GM18499 (cell line): ENCODE results near the gene SNAP91.
"Not testable (repeated sequence)": the region's sequence is repeated elsewhere in the genome, so short reads cannot be mapped to it uniquely, and the experiment has no call there.

ENCODE experiments used
- ATAC-seq: cut with Tn5 transposase; IDR thresholded peaks from one replicate; pipeline ENCODE4 v1.9.1; 2021; ENCODE audit warnings: moderate number of reproducible peaks; ENCODE audit not compliant: insufficient read depth, unreplicated experiment

The SNAP91 gene, protein sequence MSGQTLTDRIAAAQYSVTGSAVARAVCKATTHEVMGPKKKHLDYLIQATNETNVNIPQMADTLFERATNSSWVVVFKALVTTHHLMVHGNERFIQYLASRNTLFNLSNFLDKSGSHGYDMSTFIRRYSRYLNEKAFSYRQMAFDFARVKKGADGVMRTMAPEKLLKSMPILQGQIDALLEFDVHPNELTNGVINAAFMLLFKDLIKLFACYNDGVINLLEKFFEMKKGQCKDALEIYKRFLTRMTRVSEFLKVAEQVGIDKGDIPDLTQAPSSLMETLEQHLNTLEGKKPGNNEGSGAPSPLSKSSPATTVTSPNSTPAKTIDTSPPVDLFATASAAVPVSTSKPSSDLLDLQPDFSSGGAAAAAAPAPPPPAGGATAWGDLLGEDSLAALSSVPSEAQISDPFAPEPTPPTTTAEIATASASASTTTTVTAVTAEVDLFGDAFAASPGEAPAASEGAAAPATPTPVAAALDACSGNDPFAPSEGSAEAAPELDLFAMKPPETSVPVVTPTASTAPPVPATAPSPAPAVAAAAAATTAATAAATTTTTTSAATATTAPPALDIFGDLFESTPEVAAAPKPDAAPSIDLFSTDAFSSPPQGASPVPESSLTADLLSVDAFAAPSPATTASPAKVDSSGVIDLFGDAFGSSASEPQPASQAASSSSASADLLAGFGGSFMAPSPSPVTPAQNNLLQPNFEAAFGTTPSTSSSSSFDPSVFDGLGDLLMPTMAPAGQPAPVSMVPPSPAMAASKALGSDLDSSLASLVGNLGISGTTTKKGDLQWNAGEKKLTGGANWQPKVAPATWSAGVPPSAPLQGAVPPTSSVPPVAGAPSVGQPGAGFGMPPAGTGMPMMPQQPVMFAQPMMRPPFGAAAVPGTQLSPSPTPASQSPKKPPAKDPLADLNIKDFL

DNA sequence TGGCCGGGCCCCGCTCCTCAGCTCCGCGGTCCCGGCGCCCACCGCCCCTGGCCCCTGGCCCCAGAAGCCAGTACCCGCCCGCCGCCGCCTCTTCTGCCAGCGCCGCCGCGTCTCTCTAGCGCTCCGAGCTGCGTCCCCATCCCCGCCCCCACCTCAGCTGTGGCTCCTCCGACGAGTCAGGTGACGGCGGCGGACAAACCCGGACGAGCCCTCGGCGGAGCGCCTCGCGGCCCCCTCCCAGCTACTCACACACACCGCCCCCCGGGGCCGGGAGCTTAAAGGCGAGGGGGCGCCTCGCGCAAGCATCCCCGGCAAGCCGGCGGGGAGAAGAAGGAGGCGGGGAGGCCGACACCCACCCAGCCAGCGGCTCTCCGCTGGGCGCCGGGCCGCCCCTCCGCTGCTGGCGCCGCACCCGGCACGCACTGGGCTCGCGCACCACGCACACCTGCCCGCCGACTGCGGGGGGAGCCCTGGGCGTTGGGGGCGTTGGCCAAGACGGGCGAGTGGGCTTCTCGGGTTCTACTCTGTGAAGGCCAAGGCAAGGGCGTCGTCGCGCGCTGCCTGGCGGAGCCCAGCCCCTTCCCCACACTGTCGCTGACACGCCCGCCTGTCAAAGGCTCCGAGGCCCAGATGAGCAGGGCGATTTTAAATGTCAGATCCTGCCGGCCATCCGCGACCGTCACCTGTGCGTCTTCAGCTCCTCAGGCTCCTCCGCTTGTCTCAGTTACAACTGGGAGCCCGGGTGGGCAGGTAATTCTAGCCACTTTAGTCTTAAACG is at the start of gene SNAP91:
TSS of gene SNAP91 (minus strand) at position 132 of the 778 bp plus-strand sequence. CDS start 1,174 bp downstream, outside the sequence.
- ATAC-seq, result no peak

DNA sequence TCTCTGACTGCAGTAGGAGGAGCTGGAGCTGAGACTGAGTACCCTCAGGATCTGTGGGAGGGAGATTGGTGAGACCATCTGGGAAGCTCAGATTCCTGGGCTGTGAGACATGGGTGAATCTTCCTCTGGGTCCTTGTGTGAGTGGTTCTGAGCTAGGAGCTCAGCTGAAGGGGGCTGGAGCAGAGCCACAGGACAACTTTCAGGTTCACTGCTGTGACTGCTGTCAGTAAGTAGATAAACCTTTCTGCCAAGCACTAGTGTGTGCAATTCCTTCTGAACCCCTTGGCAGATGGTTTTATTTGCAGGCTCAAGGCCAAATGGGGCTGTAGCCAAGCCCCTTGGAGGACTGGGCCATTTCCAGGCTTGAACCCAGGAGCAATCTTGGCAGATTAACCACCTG is 49.6 kb upstream of the SNAP91 start:
- no peak for ATAC-seq

DNA sequence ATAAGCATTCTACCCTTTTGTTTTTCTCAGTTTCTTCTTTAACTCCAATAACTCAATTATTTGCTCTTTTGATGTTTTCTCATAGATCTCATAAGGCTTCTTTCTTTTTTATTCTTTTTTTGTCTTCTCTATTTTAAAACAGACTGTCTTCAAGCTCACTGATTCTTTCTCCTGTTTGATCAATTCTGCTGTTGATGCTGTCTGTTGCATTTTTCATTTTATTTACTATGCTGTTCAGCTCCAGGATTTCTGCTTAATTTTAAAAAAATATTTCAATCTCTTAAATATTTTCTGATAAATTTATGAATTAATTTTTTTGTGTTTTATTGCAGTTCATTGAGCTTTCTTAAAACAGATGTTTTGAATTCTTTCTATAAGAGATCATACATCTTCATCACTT is 48.1 kb upstream of the SNAP91 start:
- no peak for ATAC-seq

DNA sequence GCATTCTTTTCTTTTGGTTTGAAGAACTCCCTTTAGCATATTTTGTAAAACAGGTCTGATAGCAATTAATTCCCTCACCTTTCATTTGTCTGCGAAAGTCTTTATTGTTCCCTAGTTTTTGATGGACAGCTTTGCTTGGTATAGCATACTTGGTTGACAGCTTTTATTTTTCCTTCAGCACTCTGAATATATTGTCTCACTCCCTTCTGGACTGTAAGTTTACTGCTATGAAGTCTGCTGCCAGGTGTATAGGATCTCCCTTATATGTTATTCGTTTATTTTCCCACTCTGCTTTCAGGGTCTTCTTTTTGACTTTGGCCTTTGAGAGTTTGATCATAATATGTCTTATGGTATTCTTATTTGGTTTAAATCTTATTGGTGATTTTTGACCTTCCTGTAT is 47.7 kb upstream of the SNAP91 start:
- no peak for ATAC-seq

DNA sequence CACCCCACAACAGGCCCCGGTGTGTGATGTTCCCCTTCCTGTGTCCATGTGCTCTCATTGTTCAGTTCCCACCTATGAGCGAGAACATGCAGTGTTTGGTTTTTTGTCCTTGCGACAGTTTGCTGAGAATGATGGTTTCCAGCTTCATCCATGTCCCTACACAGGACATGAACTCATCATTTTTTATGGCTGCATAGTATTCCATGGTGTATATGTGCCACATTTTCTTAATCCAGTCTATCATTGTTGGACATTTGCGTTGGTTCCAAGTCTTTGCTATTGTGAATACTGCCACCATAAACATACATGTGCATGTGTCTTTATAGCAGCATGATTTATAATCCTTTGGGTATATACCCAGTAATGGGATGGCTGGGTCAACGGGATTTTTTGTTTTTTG is 43.5 kb upstream of the SNAP91 start:
- not testable (repeated sequence) for ATAC-seq

DNA sequence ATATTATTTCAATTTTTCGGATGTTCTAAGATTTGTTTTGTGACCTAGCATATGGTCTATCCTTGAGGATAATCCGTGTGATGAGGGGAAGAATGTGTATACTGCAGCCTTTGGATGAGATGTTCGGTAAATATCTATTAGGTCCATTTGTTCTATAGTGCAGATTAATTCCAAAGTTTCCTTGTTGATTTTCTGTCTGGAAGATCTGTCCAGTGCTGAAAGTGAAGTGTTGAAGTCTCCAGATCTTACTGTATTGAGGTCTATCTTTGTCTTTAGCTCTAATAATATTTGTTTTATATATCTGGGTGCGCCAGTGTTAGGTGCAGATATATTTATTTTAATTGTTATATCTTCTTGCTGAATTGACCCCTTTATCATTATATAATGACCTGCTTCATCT is 32.2 kb upstream of the SNAP91 start:
- ATAC-seq, result no peak

DNA sequence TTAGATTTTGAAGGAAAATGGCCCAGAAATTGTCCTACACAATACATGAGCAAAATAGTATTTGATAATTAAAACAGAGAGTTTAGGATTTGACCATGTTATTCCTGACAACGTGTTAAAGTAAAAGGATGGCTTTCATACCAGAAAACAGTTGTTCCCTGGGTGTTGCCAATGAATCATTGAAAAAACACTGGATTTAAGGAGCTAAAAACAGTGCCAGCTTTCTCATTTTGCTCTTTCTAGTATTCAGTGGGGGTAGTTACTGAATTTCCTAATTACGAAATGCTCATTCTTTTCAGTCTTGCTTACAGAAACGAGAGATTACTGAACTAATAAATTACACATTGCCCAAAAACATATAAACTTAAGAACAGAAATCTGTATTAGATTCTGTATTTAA is 26.6 kb upstream of the SNAP91 start:
- no peak for ATAC-seq

DNA sequence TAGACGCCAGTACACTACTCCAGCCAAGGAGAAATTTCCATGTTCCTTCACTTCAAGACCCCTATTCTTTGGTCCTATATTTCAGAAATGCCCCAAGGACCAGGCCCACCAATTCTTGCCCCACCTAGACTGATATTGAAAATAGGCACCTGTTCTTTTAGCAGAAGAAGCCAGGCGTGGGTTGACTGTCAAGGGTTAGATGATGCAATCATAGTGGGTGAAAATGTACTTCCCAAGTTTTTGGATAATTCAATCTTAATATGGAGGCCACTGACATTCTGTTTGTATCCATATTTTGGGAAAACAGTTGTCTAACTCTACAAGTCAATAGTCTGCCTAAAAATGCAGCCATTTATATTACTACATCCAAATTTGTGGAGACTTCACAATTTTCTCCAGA is 21.0 kb upstream of the SNAP91 start:
- no peak for ATAC-seq

DNA sequence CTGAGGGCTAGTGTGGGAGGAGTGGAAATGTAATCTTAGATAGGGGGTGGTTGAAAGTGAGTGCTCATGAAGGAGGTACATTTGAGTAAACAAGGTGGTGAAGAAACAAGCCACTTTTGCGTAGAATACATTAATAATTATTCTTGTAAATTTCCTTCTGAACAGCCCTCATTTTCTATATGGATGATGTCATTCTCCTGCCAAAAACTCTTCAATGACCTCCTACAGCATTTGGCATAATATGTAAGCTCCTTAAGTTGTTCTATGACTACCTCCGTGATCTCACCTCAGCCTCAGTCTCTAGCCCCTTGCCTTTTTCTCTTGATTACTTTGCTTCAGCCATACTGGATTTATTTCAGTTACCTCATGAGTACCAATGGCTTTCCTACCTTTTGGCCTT is 14.0 kb upstream of the SNAP91 start:
- ATAC-seq, result no peak

DNA sequence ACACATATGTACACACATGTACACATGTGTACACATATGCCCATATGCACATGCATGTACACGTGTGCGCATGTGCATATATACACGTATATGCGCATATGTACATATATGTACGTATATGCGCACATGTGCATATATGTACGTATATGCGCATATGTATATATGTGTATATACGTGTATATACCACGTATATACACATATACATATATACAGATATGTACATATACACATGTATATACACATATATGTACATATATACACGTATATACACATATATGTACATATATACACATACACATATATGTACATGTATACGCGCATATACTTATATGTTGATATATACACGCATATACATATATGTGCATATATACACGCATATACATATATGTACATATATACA is 8.9 kb upstream of the SNAP91 start:
- no peak for ATAC-seq

DNA sequence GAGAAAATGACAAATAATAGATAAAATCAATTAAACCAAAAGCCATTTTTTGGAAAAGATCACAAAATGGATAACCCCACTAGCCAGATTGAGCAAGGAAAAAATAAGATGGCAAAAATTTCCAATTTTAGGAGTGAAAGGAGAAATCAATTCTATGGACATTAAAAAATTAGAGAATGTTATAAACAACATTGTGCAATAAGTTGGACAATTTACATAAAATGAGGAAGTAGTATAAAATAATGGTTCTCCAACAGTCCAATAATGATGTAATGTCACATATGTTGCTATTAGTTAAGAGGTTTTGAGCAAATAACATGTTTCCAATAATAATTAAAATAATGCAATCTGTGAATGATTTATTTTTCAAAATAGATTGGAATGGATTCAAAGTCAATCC is 3.1 kb upstream of the SNAP91 start:
- no peak for ATAC-seq

DNA sequence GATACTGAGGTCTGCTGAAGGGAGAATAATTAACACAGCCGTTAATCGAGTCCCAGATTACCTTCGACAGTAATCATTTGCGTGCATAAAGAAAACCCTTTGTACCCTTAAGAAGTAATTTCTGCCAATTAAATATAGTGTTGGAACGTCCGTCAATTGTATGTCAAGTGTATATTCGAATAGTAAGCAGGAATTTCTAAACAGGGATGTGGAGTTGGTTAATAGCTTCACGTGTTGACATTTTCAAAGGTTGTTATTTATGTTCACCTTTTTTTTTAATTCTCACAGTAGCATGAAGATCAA is 798 bp upstream of the SNAP91 start:
- no peak for ATAC-seq

DNA sequence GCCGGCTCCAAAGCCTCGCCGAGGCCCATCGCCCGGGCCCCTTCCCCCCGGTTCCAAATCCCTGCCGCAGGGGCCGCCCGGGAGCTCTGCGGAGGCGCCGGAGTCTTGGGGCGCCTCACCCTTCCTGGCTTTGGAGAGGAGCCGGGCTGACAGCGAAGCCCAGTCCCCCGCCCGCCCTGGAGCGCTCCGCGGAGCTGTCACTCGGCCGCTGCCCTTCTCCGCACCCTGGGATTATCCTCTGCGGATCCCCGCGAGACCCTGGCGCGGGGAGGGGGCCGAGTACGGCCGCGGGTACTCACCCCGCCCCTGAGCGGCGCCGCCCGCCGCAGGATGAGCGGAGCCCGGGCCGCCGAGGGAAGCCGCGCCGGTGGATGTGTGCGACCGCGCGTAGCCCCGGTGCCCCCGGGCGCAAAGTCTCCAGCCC is 343 bp downstream of the SNAP91 start:
- no peak for ATAC-seq

DNA sequence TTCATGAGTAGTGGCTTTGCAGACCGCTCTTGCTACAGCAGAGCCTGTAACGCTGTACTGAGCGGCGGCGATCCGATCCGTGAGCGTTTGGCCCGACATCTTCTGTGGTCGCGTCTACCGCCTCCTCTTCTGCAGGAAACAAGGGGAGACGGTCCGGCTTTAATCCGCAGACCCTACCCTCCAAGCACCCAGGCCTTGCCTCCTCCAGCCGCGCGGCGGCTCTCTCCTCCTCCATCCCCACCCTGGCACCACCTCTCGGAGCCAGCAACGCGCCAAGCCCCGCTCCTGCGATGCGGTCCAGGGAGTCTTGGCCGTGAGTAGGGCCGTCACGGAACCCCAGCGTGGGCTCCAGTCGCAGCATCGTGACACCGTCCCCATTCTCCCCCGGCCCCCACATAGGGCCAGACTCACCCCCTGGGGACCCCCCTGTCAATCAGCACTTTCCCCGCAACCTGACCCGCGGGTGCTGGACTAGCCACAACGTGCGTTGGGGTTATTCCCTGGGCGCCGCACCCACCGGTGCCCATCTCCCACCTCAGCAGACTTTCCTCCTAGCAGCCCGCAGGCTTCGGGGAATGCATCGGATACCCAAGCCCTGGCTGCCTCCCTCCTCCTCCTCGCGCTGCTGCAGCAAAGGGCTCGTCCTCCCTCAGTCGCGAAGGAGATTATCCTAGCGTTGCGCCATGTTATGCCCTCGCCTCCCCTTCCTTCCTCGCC is 914 bp downstream of the SNAP91 start:
- ATAC-seq, result no peak

DNA sequence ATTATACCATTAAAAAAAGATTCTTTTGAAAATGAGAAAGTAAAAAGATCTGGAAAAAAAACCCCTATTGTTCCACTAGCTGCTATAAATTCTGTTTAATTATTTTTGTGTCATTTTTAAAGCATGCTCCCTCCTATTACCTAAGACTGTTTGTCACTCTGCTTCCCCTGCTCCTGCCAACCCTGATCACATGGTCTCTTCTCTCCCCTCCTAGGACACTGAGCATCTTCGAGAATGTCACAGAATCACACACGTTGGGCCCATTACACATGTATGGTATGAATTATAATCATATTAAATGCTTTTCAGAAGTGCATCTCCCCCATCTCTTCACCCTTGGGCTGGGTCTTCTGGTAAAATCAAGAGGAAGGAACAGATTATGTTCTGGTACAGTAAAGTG is 6.2 kb downstream of the SNAP91 start:
- no peak for ATAC-seq

DNA sequence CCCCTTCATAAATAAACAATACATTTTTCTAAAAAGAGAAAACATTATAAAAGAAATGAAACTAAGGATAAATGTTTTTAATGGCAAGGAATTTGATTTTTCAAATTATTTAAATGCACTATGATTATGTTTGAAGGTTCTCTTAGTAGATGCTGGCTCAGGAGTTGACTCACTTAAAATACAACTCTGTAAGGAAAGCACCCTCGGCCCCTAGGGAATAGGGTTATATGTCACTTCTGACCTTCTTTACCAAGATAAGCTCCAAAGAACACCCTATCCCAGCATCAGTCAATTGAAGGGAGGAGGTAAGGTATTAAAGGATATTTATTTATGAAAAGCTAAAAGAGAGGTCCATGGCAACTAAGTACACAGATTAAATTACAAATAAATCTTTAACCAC is 6.8 kb downstream of the SNAP91 start:
- ATAC-seq, result no peak

DNA sequence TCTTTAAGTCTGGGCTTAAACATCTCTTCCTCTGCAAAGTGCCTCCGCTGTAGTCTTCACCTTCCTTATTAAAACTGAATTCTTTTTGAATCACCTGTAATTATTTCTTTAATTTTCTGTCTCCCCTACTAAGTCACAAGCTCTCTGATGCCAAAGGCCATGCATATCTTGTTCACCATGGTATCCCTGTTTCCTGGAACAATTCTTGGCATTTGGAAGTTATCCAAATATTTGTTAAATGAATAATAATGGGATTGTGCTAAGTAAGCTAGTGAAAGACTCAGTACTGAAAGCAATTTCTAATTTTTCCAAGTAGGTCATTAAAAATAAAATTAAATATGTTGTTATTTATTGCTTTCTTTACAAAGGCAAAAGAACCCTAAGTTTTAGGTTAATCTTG is 12.2 kb downstream of the SNAP91 start:
- ATAC-seq, result no peak

DNA sequence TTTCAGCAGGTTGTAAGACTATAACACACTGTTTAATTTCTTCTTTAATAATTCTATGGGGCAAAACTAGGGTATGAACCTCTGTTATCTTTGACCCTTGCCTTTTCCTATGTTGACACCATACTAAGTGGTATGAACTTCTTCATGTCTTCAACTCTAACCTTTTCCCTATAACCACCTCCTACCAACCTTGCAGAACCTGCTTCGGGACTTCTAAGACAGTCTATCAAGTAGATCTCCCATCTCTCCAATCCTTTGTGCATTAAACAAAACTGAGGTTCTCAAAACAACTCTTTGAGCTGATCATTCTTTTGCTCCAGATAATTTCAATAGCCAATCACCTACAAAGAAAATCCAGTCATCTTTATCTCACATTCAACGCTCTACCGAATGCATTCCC is 23.4 kb downstream of the SNAP91 start:
- no peak for ATAC-seq

DNA sequence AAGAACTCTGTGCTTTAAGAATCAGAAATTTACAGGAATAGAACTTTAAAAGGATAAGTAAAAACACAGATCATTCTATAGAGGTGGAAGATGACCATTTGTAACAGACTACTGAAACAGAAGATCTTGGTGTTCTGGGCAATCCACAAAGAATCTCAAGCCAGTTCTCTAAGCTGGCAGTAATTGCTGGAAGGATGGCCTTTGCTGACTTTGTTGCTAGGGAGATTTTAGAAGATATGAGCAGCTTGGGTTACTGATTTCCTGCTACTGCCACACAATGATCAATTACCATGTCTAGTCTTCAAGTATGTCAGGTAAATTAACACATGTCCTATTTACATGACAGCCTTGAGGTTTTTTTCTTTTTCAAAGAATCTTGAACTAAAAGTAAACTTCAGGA is 31.1 kb downstream of the SNAP91 start:
- no peak for ATAC-seq

DNA sequence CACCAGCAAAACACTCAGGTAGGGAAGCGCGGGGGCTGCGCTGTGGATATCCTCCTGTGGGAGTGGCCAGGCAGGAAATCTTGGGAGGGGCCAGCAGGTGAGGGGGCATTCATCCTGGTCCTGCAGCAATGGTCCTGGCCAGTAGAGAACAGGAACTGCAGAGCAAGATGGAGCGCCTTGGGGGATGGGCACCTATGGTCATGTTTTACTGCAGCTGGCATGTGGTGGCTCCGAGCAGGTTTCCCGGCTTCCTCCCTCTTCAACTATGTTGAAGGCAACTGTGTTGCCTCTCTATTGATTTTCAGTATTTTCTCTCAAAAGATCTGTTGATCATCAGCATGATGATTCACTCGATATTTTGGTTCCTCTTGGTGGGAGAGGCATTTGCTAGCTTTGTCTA is 70.9 kb downstream of the SNAP91 start:
- ATAC-seq, result no peak
